ENCODE data around the gene GLIPR1L1. TPM values are rescaled to one million over a fixed set of nuclear protein-coding genes. Genes with fewer than 3 reads are reported as not detected.

Gene GLIPR1L1
- total and polyA plus RNA-seq, 2 experiments from 2014 or later = 4.4 TPM; not detected in 1

GRCh38 chr12:75323663-75324062, 10.8 kb upstream of the GLIPR1L1 start:
- ATAC-seq (no peak), DNase-seq (ENCODE audit: low spot score) (no peak)
- Histone ChIP-seq H3K4me2 (no peak overlapping the region), H3K9me2 (ENCODE audit: insufficient read depth) (no peaks in the 10 kb centered on the region), H4K20me1 (replicated peaks; ENCODE audit: insufficient read depth) (no peaks in the 10 kb centered on the region), H3K4me1 (ENCODE audit: insufficient read depth) (no peaks in the 10 kb centered on the region), H2AFZ (no peak overlapping the region), H3K4me3 (no peak overlapping the region), H3K79me2 (replicated peaks; ENCODE audit: insufficient read depth) (no peaks in the 10 kb centered on the region), H3K27me3 (ENCODE audit: insufficient read depth) (no peaks in the 10 kb centered on the region), H3K27ac (ENCODE audit: low read depth) (no peak overlapping the region), H3K36me3 (ENCODE audit: insufficient read depth) (no peaks in the 10 kb centered on the region), H3F3A (replicated peaks; ENCODE audit: low read depth) (no peaks in the 10 kb centered on the region)
- Mint-ChIP-seq H3K4me1 (peaks cover 3% of the 10 kb centered on the region; the same call in 1 of the 3 replicates), H3K36me3 (ENCODE audit: low read depth) (no peaks in the 10 kb centered on the region), H3K9me3 (no peaks in the 10 kb centered on the region), H3K4me3 (no peak overlapping the region), H3K27me3 (ENCODE audit: insufficient read depth, low read depth, poor library complexity) (no peaks in the 10 kb centered on the region), H3K27ac (no peak overlapping the region)
- TF ChIP-seq CREB1 (CRISPR knock-in tag; IDR thresholded peaks at IDR 0.05; ENCODE audit: low read depth) (no peak), CTCF (conservative IDR thresholded peaks at IDR 0.05; ENCODE audit: low read depth in 2 of 2) (no peak), ZNF114 (CRISPR knock-in tag; IDR thresholded peaks at IDR 0.05) (no peak), EZH2 (IDR thresholded peaks at IDR 0.05; ENCODE audit: low read depth, unreplicated experiment) (no peak), ZNF331 (CRISPR knock-in tag; IDR thresholded peaks at IDR 0.05; ENCODE audit: low read depth) (no peak), ETS1 (IDR thresholded peaks at IDR 0.05) (no peak), STAT1 (IDR thresholded peaks at IDR 0.05; ENCODE audit: unreplicated experiment) (no peak), ZNF462 (CRISPR knock-in tag; IDR thresholded peaks at IDR 0.05) (no peak)
